ENCODE measurements around the gene FUT3. TPM values are rescaled to one million over a fixed set of nuclear protein-coding genes. Genes with fewer than 3 reads are reported as not detected.

FUT3 gene
- total RNA-seq, 1 experiment from 2014 or later: not detected

- Mint-ChIP-seq H3K27me3 (ENCODE audit: low read depth) (peaks cover 46% of the 10 kb centered on the region), H3K36me3 (ENCODE audit: insufficient read depth in 1 of 3, low read depth in 3 of 3) (no peaks in the 10 kb centered on the region), H3K27ac (no peak overlapping the region; a peak in 1 of 7 replicates), H3K4me1 (0 out of 4 replicates have a peak, but pooled peaks cover 0 to 3% of the 10 kb centered on the region in 2 experiments), H3K4me3 (no peak overlapping the region), H3K9me3 (no peaks in the 10 kb centered on the region; a peak in 1 of 5 replicates)
- no peak overlapping the region for H2AK5ac ChIP-seq (ENCODE audit: insufficient read length, low read length)
- H3K4me2 ChIP-seq (ENCODE audit: insufficient read depth, insufficient read length, low read length): no peak overlapping the region
- H3K9me3 ChIP-seq (ENCODE audit: control insufficient read depth, low read depth, low read length): no peaks in the 10 kb centered on the region
- no peak overlapping the region for H3K27ac ChIP-seq (ENCODE audit: insufficient read length, low read depth, low read length)
- no peaks in the 10 kb centered on the region for H4K20me1 ChIP-seq (ENCODE audit: control insufficient read depth, insufficient read depth, insufficient read length)
- H2BK120ac ChIP-seq (ENCODE audit: low read depth, low read length, poor library complexity, severe bottlenecking): no peak overlapping the region
- H4K91ac ChIP-seq (ENCODE audit: insufficient read length, low read depth, low read length): no peak overlapping the region
- no CpG with 5 or more reads among the region's 6 CpGs for whole genome bisulfite sequencing (ENCODE audit: extremely low coverage, insufficient read length, low lambda C conversion rate)
- H3T11ph ChIP-seq (ENCODE audit: low read length): no peak overlapping the region
- H3K23ac ChIP-seq (ENCODE audit: insufficient read length, low read depth, low read length): no peak overlapping the region
- no peak overlapping the region for H3K56ac ChIP-seq (ENCODE audit: insufficient read length, low read depth, low read length)
- no peak overlapping the region for H4K8ac ChIP-seq (replicated peaks; ENCODE audit: insufficient read length, low read depth, low read length)
- no peaks in the 10 kb centered on the region for H3K79me2 ChIP-seq (ENCODE audit: insufficient read depth, low read length)
- H2AFZ ChIP-seq (ENCODE audit: low read length): no peak overlapping the region
- H3K4ac ChIP-seq (ENCODE audit: low read depth, low read length): no peak overlapping the region
- H3K79me1 ChIP-seq (ENCODE audit: insufficient read depth, low read depth, low read length, poor library complexity, severe bottlenecking): no peaks in the 10 kb centered on the region
- no peak overlapping the region for H3K14ac ChIP-seq (ENCODE audit: insufficient read depth, low read length)
- H2BK5ac ChIP-seq (ENCODE audit: insufficient read length, low read length): no peak overlapping the region
- no peaks in the 10 kb centered on the region for H3K4me1 ChIP-seq (ENCODE audit: insufficient read depth, low read length)
- no peak for TF ChIP-seq CTCF (conservative IDR thresholded peaks at IDR 0.05)
- H3K23me2 ChIP-seq (ENCODE audit: insufficient read length, low read depth, low read length, poor library complexity, severe bottlenecking): peaks cover 9% of the 10 kb centered on the region
- no peak overlapping the region for H3K18ac ChIP-seq (ENCODE audit: insufficient read length, low read depth, low read length)
- no peak overlapping the region for H3K9ac ChIP-seq (ENCODE audit: extremely low read depth, insufficient read length, low read length)
- no peak for DNase-seq
- H2BK12ac ChIP-seq (ENCODE audit: insufficient read length, low read depth, low read length): no peak overlapping the region
- no peak overlapping the region for H4K5ac ChIP-seq (ENCODE audit: insufficient read length, low read depth, low read length)
- no peak overlapping the region for H2BK20ac ChIP-seq (ENCODE audit: low read depth, low read length, poor library complexity, severe bottlenecking)
- H3K27me3 ChIP-seq (ENCODE audit: insufficient read depth, low read length): no peaks in the 10 kb centered on the region
- no peak overlapping the region for H2BK15ac ChIP-seq (ENCODE audit: low read depth, low read length)
Measured at GRCh38 chr19:5832527-5833216, 18.6 kb downstream of the FUT3 start.

Measured in H9 (cell line).